ENCODE results near the gene SLC38A2. TPM values are rescaled to one million over a fixed set of nuclear protein-coding genes. Genes with fewer than 3 reads are reported as not detected.

Gene SLC38A2
- total RNA-seq, 1 donor from 2014 or later, result 247 TPM

DNA sequence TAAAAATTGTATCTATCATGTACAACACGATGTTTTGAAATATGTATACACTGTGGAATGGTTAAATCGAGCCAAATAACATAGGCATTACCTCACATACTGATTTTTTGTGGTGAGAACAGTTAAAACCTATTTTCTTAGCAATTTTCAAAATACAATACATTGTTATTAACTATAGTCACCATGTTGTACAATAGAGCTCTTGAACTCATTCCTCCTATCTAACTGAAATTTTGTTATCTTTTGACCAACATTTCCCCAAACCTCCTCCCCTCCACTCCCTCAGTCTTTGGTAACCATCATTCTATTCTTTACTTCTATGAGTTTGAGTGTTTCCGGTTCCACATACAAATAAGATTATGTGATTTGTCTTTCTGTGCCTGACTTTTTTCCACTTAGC lies 6.8 kb upstream of the SLC38A2 start:
- ATAC-seq (ENCODE audit: low read depth) (no peak), DNase-seq (no peak)
- Mint-ChIP-seq H3K27me3 (no peaks in the 10 kb centered on the region), H3K4me3 (no peak overlapping the region), H3K36me3 (ENCODE audit: low read depth) (no peaks in the 10 kb centered on the region), H3K27ac (no peak overlapping the region), H3K9me3 (no peaks in the 10 kb centered on the region), H3K4me1 (peaks cover 14% of the 10 kb centered on the region)
- ChIA-PET CTCF (no interaction called here), POLR2A (no interaction called here)
- intact Hi-C loops (cut with micrococcal nuclease), result no loop called here
- TF ChIP-seq, protein P1, sequence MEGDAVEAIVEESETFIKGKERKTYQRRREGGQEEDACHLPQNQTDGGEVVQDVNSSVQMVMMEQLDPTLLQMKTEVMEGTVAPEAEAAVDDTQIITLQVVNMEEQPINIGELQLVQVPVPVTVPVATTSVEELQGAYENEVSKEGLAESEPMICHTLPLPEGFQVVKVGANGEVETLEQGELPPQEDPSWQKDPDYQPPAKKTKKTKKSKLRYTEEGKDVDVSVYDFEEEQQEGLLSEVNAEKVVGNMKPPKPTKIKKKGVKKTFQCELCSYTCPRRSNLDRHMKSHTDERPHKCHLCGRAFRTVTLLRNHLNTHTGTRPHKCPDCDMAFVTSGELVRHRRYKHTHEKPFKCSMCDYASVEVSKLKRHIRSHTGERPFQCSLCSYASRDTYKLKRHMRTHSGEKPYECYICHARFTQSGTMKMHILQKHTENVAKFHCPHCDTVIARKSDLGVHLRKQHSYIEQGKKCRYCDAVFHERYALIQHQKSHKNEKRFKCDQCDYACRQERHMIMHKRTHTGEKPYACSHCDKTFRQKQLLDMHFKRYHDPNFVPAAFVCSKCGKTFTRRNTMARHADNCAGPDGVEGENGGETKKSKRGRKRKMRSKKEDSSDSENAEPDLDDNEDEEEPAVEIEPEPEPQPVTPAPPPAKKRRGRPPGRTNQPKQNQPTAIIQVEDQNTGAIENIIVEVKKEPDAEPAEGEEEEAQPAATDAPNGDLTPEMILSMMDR (IDR thresholded peaks at IDR 0.05), result no peak

DNA sequence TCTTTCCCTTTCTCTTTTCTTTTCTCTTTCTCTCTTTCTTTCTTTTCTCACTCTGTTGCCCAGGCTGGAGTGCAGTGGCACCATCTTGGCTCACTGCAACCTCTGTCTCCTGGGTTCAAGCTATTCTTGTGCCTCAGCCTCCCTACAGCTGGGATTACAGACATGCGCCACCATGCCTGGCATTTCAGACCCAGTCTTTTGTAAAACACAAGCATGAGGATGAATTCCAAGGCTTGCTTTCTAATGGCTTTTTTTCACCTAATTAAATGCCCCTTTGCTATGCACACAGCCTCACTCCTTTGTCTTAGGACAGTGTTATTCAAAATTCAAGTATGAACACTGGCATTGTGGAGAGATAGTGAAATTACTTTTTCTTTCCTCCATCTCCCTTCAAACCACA lies 6.0 kb upstream of the SLC38A2 start:
- Mint-ChIP-seq H3K4me3 (no peak overlapping the region), H3K9me3 (no peaks in the 10 kb centered on the region), H3K4me1 (peaks cover 18% of the 10 kb centered on the region), H3K27me3 (no peaks in the 10 kb centered on the region), H3K36me3 (ENCODE audit: low read depth) (no peaks in the 10 kb centered on the region), H3K27ac (no peak overlapping the region)
- intact Hi-C loops (cut with micrococcal nuclease), result no loop called here
- CTCF ChIA-PET, result no interaction called here
- TF ChIP-seq, protein P1 (IDR thresholded peaks at IDR 0.05), result no peak
- ATAC-seq (ENCODE audit: low read depth) (no peak), DNase-seq (no peak)
- POLR2A ChIA-PET, result interaction anchor here (1.4 kb wide), 1 partner anchor 9 kb away, joined by 9 read pairs; no protein-coding TSS in a partner anchor

DNA sequence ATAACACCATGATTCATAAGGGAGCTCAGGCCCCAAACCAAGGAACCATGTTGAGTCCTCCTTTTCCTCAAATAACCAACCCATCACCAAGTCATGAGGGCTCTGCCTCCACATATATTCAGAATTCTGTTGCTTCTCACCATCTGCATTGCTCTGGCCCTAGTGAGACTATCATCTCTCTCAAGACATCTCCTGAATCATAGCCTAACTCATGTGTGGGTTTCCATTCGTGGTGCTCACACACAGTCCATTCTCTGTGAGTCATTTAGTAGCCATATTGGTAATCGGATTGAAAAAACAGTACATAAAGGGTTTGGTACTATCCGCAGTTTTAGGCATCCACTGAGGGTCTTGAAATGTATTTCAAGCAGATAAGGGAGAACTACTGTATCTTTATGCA lies 5.1 kb upstream of the SLC38A2 start:
- POLR2A ChIA-PET, result interaction anchor here (1.4 kb wide), 1 partner anchor 10 kb away, joined by 9 read pairs; no protein-coding TSS in a partner anchor
- H3K4me1 Mint-ChIP-seq, result peaks cover 17% of the 10 kb centered on the region
- intact Hi-C loops (cut with micrococcal nuclease), result no loop called here
- peaks cover 3% of the 10 kb centered on the region for H3K36me3 Mint-ChIP-seq (ENCODE audit: low read depth)
- H3K27me3 Mint-ChIP-seq, result no peaks in the 10 kb centered on the region
- DNase-seq (no peak), ATAC-seq (ENCODE audit: low read depth) (no peak)
- TF ChIP-seq, protein P1 (IDR thresholded peaks at IDR 0.05), result no peak
- CTCF ChIA-PET, result no interaction called here
- no peak overlapping the region for H3K4me3 Mint-ChIP-seq
- no peak overlapping the region for H3K27ac Mint-ChIP-seq
- H3K9me3 Mint-ChIP-seq, result no peaks in the 10 kb centered on the region

DNA sequence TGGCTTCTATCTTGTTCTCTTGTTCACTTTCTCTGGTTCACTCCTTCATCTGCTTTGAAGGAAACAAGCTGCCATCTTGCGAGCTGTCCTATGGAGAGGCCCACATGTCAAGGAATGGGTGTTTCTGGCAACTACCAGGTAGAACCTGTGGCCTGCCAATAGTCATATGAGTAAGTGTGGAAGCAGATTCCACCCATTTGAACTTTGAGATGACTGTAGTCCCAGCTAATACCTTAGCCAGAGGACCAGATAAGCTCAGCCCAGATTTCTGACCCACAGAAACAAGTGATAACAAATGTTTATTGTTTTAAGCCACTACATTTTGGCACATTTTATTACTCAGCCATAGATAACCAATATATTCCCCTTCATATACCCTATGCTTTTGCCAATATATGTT lies 4.0 kb upstream of the SLC38A2 start:
- Mint-ChIP-seq H3K27me3 (no peaks in the 10 kb centered on the region), H3K4me3 (no peak overlapping the region), H3K27ac (no peak overlapping the region), H3K36me3 (ENCODE audit: low read depth) (peaks cover 11% of the 10 kb centered on the region), H3K9me3 (no peaks in the 10 kb centered on the region), H3K4me1 (peaks cover 13% of the 10 kb centered on the region)
- ATAC-seq (ENCODE audit: low read depth), result no peak
- TF ChIP-seq, protein P1 (IDR thresholded peaks at IDR 0.05), result no peak
- intact Hi-C loops (cut with micrococcal nuclease), result no loop called here
- ChIA-PET POLR2A (interaction anchor here (0.9 to 1.4 kb wide), 2 partner anchors 11 to 14 kb away, joined by 3 to 4 read pairs; no protein-coding TSS in a partner anchor), CTCF (interaction anchor here (1.2 kb wide), 1 partner anchor 285 kb away, joined by 6 read pairs; no protein-coding TSS in a partner anchor)
- DNase-seq, result no peak

DNA sequence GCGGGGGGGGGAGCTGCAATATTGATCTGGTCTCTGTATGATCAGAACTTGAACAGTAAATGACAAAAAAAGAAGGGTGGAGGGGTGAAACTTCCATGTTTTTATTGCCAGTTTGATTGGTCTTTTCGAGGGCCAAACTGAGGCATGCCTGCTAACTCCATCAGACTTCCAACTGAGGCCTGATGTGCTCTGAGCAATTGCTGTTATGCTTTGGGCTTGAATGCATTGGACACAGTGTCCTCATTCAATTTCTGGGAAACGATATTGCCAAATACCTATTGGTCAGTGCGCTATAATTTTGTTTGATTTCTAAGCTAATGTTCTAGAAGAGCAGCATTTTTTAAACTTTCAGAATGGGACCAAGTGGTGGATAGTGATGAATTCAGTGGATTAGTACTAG lies 2.1 kb upstream of the SLC38A2 start:
- H3K9me3 Mint-ChIP-seq, result no peaks in the 10 kb centered on the region
- CTCF ChIA-PET, result interaction anchor here (0.9 kb wide), 1 partner anchor 287 kb away, joined by 3 read pairs; no protein-coding TSS in a partner anchor
- DNase-seq, result no peak

More for the DNA sequence above, 2.1 kb upstream of the SLC38A2 start:
- TF ChIP-seq, protein P1 (IDR thresholded peaks at IDR 0.05), result no peak
- intact Hi-C loops (cut with micrococcal nuclease), result loop anchor here (5.0 kb wide), 6 partner anchors 157 to 1438 kb away; partner anchors contain the start of genes ARID2 and RPAP3
- H3K27me3 Mint-ChIP-seq, result no peaks in the 10 kb centered on the region
- no peak for ATAC-seq (ENCODE audit: low read depth)
- H3K36me3 Mint-ChIP-seq (ENCODE audit: low read depth), result peaks cover 28% of the 10 kb centered on the region
- H3K27ac Mint-ChIP-seq, result no peak overlapping the region
- POLR2A ChIA-PET, result no interaction called here
- no peak overlapping the region for H3K4me3 Mint-ChIP-seq
- peaks cover 27% of the 10 kb centered on the region for H3K4me1 Mint-ChIP-seq

Data from activated B cell treated with CpG ODN at 0.5 μM for 24 hours (primary cell).